ENCODE data around the gene F12.

GRCh38 chr5:177445917-177446199 lies 36.5 kb upstream of the F12 start:
- TF ChIP-seq, protein P1, sequence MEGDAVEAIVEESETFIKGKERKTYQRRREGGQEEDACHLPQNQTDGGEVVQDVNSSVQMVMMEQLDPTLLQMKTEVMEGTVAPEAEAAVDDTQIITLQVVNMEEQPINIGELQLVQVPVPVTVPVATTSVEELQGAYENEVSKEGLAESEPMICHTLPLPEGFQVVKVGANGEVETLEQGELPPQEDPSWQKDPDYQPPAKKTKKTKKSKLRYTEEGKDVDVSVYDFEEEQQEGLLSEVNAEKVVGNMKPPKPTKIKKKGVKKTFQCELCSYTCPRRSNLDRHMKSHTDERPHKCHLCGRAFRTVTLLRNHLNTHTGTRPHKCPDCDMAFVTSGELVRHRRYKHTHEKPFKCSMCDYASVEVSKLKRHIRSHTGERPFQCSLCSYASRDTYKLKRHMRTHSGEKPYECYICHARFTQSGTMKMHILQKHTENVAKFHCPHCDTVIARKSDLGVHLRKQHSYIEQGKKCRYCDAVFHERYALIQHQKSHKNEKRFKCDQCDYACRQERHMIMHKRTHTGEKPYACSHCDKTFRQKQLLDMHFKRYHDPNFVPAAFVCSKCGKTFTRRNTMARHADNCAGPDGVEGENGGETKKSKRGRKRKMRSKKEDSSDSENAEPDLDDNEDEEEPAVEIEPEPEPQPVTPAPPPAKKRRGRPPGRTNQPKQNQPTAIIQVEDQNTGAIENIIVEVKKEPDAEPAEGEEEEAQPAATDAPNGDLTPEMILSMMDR (IDR thresholded peaks at IDR 0.05 in 4 of 5, conservative IDR thresholded peaks at IDR 0.05 in 1 of 5), result no peak
- no peak for TF ChIP-seq POLR2A (IDR thresholded peaks at IDR 0.05)

Data from gastrocnemius medialis (tissue), 4 donors.